Eye (tissue), 1 donor: ENCODE data around the gene ROBO4.

ENCODE experiments used
- DNase-seq: peaks from one replicate; pipeline ENCODE4 v3.0.0-alpha.2; 2015

The ROBO4 gene

DNA sequence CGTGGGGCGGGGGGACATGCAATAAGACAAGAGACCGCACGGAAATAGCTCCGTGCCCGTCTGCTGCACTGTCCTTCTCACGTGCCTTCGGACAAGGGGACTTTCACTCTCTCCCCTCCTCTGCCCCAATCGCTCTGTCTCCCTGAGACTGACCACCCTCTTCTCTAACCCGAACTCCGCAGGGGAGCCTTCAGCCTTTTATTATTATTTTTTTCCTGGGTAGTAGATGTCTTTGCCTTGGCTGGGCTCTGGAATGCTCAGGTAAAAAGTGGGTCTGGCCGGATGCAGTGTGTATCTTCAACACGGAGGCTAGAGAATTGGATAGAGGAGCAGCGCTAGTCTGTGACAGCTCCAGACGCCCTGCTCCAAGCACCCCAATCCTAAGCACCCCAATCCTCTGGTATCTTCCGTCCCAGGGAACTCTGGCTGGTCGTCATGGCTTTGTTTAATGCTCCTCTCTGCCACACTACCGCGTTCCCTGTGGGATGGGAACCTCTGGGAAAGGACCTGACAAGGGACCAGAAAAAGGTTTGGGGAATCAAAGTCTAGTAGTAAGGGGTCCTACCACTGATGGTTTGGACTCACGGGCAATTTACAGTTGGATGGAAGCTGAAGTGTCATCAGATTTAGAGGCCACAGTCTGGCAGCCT is 57.6 kb downstream of the ROBO4 start:
- no peak for DNase-seq

DNA sequence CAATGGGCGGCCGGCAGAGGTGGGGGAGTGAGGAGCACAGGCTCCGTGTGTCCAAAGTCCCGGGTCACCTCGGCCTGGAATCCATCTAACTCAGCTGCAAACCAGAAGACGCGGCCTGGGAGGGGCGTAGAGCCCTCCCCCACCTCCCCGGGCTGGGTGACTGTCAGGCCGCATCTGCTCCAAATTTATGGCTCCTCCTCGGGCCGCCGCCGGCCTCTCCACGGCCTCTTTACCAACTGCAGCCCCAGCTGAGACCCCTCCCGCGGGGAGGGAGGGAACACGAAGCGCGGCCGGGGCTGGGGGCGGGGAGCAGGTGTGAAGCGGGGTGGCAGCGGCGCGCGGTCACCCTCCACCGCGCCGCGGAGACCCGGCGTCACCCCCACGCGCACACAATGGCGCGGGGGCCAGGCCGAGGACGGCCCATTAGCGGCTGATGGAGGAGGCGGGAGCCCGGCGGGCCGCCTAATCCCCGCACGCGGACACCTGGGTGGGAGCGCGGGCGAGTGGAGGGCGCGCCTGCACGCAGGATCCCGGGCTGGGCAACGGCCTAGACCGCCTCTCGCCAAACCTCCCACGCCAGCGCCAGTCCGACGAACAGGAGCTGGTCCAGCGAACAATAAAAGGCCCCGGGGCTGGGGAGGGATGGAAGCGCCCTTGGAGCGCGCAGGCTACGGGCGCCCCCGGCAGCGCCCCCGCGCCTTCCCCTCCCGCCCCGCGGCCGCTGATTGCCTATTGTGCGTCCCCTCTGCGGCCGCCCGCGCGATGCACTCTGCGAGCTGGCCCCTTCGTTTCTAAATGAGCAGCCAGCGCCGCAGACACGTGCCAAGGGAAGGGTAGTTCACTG is 58.3 kb downstream of the ROBO4 start:
- DNase-seq: peak; percentile 86

DNA sequence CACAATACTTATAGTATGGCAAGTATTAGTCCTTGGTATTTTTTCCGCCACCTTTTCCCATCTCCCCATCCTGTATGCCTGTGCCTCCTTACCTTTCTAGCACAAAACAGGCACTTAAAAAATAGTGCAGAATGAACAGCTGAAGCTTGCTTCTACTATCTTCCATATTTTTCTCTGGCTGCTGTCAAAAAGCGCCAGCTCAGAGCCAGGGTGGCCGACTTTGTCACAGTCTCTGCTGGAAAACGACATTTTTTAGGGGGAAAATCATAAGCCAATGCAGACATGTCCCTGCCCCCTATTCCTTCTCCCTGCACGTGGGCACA is 58.9 kb downstream of the ROBO4 start:
- no peak for DNase-seq

DNA sequence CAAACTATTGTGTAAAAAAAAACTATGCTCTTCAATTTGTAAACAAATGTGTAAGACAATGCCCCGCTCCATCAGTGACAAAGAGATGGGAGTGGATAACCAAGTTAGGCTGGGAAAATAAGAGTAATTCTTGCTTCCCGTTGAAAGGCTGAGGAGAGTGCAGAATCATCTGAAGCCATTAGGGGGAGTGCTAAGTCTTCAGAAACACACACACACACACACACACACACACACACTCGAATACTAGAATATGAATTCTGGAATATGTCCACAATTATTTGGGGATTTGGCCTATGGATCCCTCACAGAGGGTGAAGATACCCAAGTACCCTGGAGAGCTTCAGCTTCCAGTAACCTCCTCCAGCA is 60.2 kb downstream of the ROBO4 start:
- peak; percentile 90 for DNase-seq

DNA sequence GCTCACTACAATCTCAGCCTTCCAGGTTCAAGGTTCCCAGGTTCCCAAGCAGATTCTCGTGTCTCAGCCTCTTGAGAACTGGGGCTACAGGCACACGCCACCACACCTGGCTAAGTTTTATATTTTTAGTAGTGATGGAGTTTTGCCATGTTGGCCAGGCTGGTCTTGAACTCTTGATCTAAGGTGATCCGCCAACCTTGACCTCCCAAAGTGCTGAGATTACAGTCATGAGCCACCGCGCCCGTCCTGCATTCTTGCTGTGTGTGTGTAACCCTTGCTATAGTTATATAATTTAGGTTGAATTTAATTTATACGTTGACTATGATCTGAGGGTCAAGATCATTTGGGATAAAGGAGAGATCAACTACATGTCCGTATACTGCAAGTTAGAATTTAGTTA is 61.7 kb downstream of the ROBO4 start:
- DNase-seq: no peak

DNA sequence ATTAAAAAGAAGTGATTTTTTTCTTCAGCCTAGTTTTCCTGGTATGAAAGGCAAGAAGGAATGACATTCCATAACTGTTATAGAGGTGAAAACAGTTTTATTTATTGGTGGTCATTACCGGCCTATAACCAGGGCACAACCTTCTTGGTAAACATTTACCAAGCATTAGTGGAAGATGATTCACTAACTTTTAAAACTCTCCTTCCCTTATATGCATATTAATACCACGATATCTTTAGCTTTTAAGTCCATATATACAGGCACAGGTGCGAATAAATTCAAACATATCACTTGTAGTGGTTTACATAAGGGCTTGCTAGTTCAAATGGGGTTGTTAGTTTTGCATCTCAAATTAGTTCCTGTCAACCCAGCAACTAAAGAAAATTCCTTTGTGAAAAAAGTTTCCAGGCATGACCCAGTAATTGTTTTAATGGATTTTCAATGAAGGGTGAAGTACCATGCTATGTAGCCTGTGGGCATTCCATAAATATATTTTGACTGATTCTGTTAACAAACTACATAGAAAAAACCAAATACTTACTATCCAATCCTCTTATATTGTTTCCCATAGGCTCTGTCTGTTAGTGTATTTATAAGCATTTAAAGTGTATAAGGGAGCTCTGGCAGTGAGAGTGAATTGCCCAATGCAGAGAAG is 63.0 kb downstream of the ROBO4 start:
- DNase-seq: no peak
